Smooth muscle cell (in vitro differentiated cells): ENCODE data around the gene MLH3. TPM values are rescaled to one million over a fixed set of nuclear protein-coding genes. Genes with fewer than 3 reads are reported as not detected.

Experiments used
- DNase-seq: peaks from one replicate; lab custom pipeline; 2025; ENCODE audit not compliant: unreplicated experiment; lab: John Stamatoyannopoulos, UW
- H2AFZ ChIP-seq: fragments of 200-600 bp; sonication (generic); 2 replicates; pipeline ENCODE4 v1.6.0; 2016; ENCODE audit warnings: antibody characterized with exemption, low read depth, mild to moderate bottlenecking
- H3F3A ChIP-seq: fragments of 200-600 bp; sonication (generic); 2 replicates; pipeline ENCODE4 v1.6.0; 2017; ENCODE audit warnings: antibody characterized with exemption, low read depth
- H3K27ac ChIP-seq: fragments of 200-600 bp; sonication (generic); 2 replicates; pipeline ENCODE4 v1.5.1; 2016; ENCODE audit warnings: low read depth, mild to moderate bottlenecking
- H3K27me3 ChIP-seq: fragments of 200-600 bp; sonication (generic); 2 replicates; pipeline ENCODE4 v1.6.1; 2016; ENCODE audit warnings: low read depth, mild to moderate bottlenecking
- H3K36me3 ChIP-seq: fragments of 200-600 bp; sonication (generic); 2 replicates; pipeline ENCODE4 v1.5.1; 2016; ENCODE audit warnings: low read depth
- H3K4me1 ChIP-seq: fragments of 200-600 bp; sonication (generic); 2 replicates; pipeline ENCODE4 v1.5.1; 2016; ENCODE audit warnings: low read depth
- H3K4me2 ChIP-seq: fragments of 200-600 bp; sonication (generic); 2 replicates; pipeline ENCODE4 v1.6.0; 2016; ENCODE audit warnings: mild to moderate bottlenecking
- H3K4me3 ChIP-seq: fragments of 200-600 bp; sonication (generic); 2 replicates; pipeline ENCODE4 v1.5.1; 2016; ENCODE audit warnings: mild to moderate bottlenecking
- H3K79me2 ChIP-seq: fragments of 200-600 bp; sonication (generic); 2 replicates; pipeline ENCODE4 v1.6.0; 2016; ENCODE audit warnings: low read depth, mild to moderate bottlenecking
- H3K9ac ChIP-seq: fragments of 200-600 bp; sonication (generic); 2 replicates; pipeline ENCODE4 v1.6.0; 2016; ENCODE audit warnings: low read depth
- H3K9me3 ChIP-seq: fragments of 200-600 bp; sonication (generic); replicated peaks from 2 replicates; pipeline ENCODE4 v1.5.1; 2016; ENCODE audit warnings: low read depth
- H4K20me1 ChIP-seq: fragments of 200-600 bp; sonication (generic); 2 replicates; pipeline ENCODE4 v1.6.0; 2016; ENCODE audit warnings: low read depth
- CTCF ChIP-seq: fragments of 200-600 bp; sonication (generic); IDR thresholded peaks from 2 replicates; pipeline ENCODE4 v1.5.1; 2017; ENCODE audit warnings: borderline replicate concordance, mild to moderate bottlenecking, antibody characterized with exemption; ENCODE audit not compliant: insufficient read depth, poor library complexity, severe bottlenecking
- WGBS: methylation state at CpG from one replicate; pipeline ENCODE4 v1.1.7; 2016; ENCODE audit warnings: low lambda C conversion rate; 5-methylcytosine and 5-hydroxymethylcytosine counted together
- polyA plus RNA-seq: library from polyadenylated mRNA; unstranded; fragments of >200 nt; fragmentation: Nextera tagmentation; extraction: Ambion mirVana; gene quantifications from 2 replicates; pipeline ENCODE4 v1.2.1, GENCODE V29; 2016
- total RNA-seq: library from RNA; depleted of rRNA; stranded (reverse); fragments of >200 nt; gene quantifications from 2 replicates; pipeline ENCODE4 v1.2.3, GENCODE V29; 2014

Gene MLH3
- total and polyA plus RNA-seq, 2 experiments from 2014 or later = 9.6 to 18.9 TPM

- TF ChIP-seq CTCF = no peak
- H3K27me3 ChIP-seq = no peaks in the 10 kb centered on the region
- no peak overlapping the region for H3K4me2 ChIP-seq
- no peaks in the 10 kb centered on the region for H3F3A ChIP-seq
- WGBS = 96% methylated on average over 3 of the region's 3 CpGs
- H3K4me1 ChIP-seq = no peaks in the 10 kb centered on the region
- no peak overlapping the region for H3K9ac ChIP-seq
- no peaks in the 10 kb centered on the region for H3K9me3 ChIP-seq
- no peak for DNase-seq
- H4K20me1 ChIP-seq = no peaks in the 10 kb centered on the region
- H3K27ac ChIP-seq = no peak overlapping the region
- peaks cover 6% of the 10 kb centered on the region for H3K36me3 ChIP-seq
- no peak overlapping the region for H2AFZ ChIP-seq
- no peak overlapping the region for H3K4me3 ChIP-seq
- H3K79me2 ChIP-seq = no peaks in the 10 kb centered on the region
Measured at GRCh38 chr14:75090353-75090752, 39.1 kb upstream of the MLH3 start.

GRCh38 chr14:75088566-75089373 lies 37.5 kb upstream of the MLH3 start:
- no peaks in the 10 kb centered on the region for H3F3A ChIP-seq
- no peak overlapping the region for H3K9ac ChIP-seq
- H3K9me3 ChIP-seq = no peaks in the 10 kb centered on the region
- peaks cover 6% of the 10 kb centered on the region for H3K36me3 ChIP-seq
- peak; percentile 78 for TF ChIP-seq CTCF
- no peak overlapping the region for H3K27ac ChIP-seq
- no peak overlapping the region for H2AFZ ChIP-seq
- H3K4me2 ChIP-seq = no peak overlapping the region
- no peak for DNase-seq
- H3K4me3 ChIP-seq = no peak overlapping the region
- H3K4me1 ChIP-seq = no peaks in the 10 kb centered on the region
- no peaks in the 10 kb centered on the region for H4K20me1 ChIP-seq
- no peaks in the 10 kb centered on the region for H3K27me3 ChIP-seq
- no peaks in the 10 kb centered on the region for H3K79me2 ChIP-seq
- 64% methylated on average over 7 of the region's 7 CpGs for WGBS

GRCh38 chr14:75088153-75088552 lies 36.9 kb upstream of the MLH3 start:
- Histone ChIP-seq H4K20me1 (no peaks in the 10 kb centered on the region), H3F3A (no peaks in the 10 kb centered on the region), H3K36me3 (peaks cover 6% of the 10 kb centered on the region), H3K4me3 (no peak overlapping the region), H3K4me1 (no peaks in the 10 kb centered on the region), H2AFZ (no peak overlapping the region), H3K4me2 (no peak overlapping the region), H3K79me2 (no peaks in the 10 kb centered on the region), H3K9ac (no peak overlapping the region), H3K9me3 (no peaks in the 10 kb centered on the region), H3K27me3 (no peaks in the 10 kb centered on the region), H3K27ac (no peak overlapping the region)
- TF ChIP-seq CTCF = no peak
- DNase-seq = no peak
- WGBS = 83% methylated on average over 2 of the region's 2 CpGs

- no peaks in the 10 kb centered on the region for H3K4me1 ChIP-seq
- H3K4me3 ChIP-seq = no peak overlapping the region
- H3F3A ChIP-seq = no peaks in the 10 kb centered on the region
- no peaks in the 10 kb centered on the region for H3K27me3 ChIP-seq
- H3K27ac ChIP-seq = no peak overlapping the region
- H3K9me3 ChIP-seq = no peaks in the 10 kb centered on the region
- H3K4me2 ChIP-seq = no peak overlapping the region
- TF ChIP-seq CTCF = no peak
- 81% methylated on average over 5 of the region's 5 CpGs for WGBS
- no peak for DNase-seq
- H4K20me1 ChIP-seq = no peaks in the 10 kb centered on the region
- H3K9ac ChIP-seq = no peak overlapping the region
- peaks cover 6% of the 10 kb centered on the region for H3K36me3 ChIP-seq
- no peaks in the 10 kb centered on the region for H3K79me2 ChIP-seq
- H2AFZ ChIP-seq = no peak overlapping the region
Measured at GRCh38 chr14:75084513-75084912, 33.2 kb upstream of the MLH3 start.
